Body of pancreas (tissue), 4 donors: ENCODE measurements around the gene GDPD5.

Experiments
- CTCF ChIP-seq, 7 experiments: fragments of 450-650 bp in 4 of 7; fragments of 200-600 bp in 3 of 7; sonication (generic) in 3 of 7; IDR thresholded peaks; one replicate each; pipeline ENCODE4 v1.5.1; 2016 to 2019; ENCODE audit warnings: antibody characterized with exemption in 7 of 7
- POLR2A ChIP-seq, 3 donors: fragments of 450-650 bp; IDR thresholded peaks; one replicate each; pipeline ENCODE4 v1.6.1; 2016; ENCODE audit warnings: antibody characterized with exemption in 3 of 3, mild to moderate bottlenecking in 2 of 3

- no peak for TF ChIP-seq CTCF (IDR thresholded peaks at IDR 0.05)
- no peak for TF ChIP-seq POLR2A (IDR thresholded peaks at IDR 0.05)
Observed at GRCh38 chr11:75522286-75523044, 3.3 kb downstream of the GDPD5 start.
